OCI-M2 (cell line): ENCODE data around the gene MED23.
"Not testable (repeated sequence)": the region's sequence is repeated elsewhere in the genome, so short reads cannot be mapped to it uniquely, and the experiment has no call there.

Experiments
- DNase-seq: peaks from one replicate; lab custom pipeline; 2025; ENCODE audit not compliant: unreplicated experiment; lab: John Stamatoyannopoulos, UW

The MED23 gene

DNA sequence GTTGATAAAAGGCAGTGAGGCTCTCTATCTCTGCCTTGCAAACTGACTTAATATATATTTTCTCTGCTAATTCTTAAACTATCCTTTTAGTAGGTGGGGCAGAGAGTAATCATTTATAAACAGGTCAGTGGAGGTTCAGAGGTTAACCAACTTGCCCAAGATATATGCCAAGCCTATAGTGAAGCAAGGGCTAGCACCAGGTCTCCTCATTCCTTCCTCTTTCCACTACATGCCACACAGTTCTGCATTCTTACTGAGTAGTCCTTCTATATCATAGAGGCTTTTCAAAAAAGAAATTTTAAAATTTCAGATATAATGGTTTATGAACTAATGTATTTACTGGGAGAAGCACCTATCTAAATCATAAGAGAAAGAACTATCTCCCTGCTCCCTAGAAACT lies 46.5 kb downstream of the MED23 start:
- DNase-seq, result no peak

DNA sequence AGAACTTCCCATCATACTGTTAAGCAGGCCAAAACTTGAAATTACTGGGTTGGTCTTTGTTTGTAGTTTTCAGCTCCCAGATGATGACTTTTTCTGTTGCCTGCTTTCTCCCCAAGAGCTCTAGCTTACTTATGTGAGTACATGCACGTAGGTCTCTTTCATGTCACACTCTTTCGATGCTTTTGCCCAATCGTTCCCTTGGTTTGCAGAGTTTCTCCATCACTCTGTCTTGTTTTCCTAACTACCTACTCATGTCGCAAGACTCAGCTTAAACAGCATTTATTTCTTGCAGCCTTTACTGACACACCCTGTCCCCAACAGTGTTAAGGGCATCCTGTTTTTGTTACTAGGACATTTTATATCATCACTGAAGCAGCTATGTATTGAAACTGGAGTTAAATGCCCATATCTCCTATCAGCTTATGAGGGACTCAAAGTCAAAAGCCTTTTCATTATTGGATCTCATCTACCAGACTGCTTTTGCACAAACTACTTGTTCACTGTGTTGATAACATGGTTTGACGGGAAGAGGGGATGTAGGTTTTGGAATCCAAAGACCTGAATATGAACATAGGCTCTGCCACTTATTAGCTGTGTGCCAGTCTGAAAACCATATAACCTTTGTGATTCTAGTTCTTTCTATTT lies 52.1 kb downstream of the MED23 start:
- no peak for DNase-seq

DNA sequence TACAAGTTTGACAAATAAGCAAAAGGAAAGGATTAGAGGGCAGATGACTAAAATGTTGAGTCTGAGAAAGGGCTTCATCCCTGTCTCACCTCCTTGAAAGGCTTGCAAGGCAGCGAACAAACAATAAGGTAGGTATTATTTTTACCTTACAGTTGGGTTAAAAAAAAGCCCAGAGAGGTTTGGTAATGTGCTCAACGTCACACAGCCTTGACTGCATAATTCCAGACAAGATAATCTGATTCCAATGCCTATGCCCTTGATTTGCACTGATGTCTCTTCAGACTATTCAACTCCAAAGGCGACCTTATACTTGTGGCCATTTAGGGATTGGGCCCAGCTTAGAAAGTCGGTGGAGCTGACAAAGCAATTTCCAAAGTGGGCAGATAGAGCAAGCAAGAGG lies 53.4 kb downstream of the MED23 start:
- no peak for DNase-seq

DNA sequence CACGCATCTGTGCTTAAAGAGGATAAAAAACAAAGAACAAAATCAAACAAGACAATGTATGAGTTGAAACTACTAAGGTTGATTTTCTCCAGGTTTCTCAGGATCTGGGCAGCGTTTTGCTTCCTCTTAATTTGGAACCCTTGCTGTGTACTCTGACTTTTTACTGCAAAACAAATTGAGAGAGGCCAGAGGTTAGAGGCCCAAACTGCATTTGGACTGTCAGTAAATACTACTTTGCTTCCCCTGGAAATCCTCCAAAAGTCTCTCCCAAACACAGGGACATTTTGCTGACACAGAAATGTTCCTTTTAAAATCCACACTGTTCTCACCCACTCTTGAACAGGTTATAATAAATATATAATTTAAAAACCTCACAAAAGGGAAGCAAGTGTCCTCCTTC lies 53.9 kb downstream of the MED23 start:
- no peak for DNase-seq

DNA sequence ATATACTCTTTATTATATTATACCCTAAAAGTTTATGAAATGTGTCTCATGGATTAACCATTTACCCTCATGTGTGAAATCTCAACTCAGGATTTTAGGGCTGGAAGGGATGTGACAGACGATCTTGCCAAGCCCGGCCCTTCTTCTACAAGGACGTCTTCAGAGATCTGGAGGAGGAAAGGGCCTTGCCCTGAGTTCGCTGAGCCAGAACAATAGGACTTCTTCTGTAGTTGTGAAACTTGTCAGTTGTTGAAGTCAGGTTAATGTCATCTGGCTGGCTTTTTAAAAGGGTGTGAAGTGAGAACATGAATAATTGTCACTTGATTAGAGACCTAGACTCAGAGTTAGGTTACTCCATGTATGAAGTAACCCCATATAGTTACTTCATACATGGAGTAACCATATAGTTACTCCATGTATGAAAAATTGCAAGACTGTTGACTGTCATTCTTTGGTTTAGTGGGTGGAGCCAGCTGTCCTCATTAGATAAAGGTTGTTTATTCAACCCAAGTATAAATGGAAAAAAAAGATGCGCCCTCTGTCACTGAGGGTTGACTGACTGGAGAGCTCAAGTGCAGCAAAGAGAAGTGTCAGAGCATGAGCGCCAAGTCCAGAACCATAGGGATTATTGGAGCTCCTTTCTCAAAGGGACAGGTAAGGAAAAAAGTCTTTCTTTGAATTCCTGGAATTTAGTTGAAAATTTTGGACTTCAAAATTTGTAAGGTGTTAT lies 55.2 kb downstream of the MED23 start, which contains the start of gene ARG1:
Gene ARG1, plus strand, starts transcription at position 541 of the 730 bp plus-strand sequence. Its CDS starts 57 bp downstream, at position 598.
- DNase-seq, result no peak

DNA sequence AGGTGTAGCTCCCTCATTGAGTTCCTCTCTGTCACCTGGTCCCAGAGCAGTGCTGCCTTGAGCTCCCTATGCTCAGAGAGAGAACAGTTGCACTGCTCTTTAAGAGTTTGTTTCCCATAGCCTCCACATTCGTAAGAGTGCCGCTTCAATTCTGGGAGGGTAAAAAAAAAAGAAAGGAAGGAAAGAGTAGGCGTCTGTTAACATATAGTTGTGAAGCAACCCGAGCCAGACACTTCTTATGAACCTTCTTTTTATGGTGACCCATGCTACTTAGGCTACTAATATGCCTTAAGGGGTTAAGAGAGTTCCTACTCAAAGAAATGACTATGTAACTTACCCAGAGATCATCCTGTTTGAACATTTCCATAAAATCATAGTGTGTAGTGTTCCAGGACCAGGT lies 59.3 kb downstream of the MED23 start:
- no peak for DNase-seq

DNA sequence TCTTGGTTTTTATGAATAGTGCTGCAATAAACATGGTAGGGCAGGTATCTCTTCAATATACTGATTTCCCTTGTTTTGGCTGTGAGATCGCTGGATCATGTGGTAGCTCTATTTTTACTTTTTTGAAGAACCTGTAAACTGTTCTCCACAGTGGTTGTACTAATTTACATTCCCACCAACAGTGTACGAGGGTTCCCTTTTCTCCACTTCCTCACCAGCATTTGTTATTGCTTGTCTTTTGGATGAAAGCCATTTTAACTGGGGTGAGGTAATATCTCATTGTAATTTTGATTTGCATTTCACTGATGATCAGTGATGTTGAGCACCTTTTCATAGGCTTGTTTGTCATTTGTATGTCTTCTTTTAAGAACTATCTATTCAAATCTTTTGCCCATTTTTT lies 63.0 kb downstream of the MED23 start:
- DNase-seq, result no peak

DNA sequence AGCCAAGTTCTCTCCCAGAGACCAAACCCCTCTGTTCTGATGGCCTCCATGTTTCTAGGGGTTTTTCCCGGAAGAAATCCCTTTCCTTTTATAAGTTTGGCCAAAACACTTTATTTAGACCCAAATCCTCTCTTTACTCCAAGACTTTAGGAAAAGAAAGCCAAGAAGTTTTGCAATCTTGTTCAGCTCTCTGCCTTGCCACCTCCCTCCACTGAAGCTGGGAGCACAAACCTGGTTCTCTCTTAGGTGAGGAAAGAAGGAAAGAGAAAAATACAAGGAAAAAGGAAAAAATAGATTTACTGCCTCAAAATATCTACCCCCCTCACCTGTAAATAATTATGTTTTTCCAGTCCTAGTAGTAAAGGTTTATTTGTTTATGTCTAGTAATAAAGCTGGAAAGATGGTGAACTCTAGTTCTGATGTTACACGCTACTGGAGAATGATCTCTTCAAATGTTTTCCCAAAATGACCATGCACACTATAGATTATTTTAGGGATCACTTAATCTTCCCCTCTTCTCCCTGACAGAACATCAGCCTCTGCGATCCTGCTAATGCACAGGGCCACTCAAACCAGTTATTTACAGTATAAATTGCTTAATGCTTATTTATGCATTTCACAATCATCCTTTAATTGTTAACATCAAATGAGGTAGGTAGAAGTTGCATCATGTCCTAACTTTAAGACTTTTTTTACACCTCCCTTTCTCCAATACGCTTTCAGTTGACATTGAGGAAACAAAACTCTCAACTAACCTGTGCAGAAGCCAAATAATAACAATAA lies 65.9 kb downstream of the MED23 start:
- no peak for DNase-seq

DNA sequence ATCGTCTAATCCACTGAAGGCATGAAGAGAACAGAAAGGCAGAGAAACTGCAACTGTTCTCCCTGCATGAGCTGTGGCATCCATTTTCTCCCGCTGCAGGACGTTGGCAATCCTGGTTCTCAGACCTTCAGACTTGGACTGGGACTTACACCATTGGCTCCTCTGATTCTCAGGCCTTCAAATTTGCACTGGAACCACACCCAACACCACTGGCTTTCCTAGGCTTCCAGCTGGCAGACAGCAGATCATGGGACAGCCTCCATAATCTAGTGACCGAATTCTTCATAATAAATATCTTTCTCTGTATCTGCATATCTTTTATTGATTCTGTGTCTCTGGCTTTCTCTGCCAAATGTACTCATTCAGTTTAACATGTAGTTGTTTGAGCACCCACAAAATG lies 69.1 kb downstream of the MED23 start:
- DNase-seq, result no peak

DNA sequence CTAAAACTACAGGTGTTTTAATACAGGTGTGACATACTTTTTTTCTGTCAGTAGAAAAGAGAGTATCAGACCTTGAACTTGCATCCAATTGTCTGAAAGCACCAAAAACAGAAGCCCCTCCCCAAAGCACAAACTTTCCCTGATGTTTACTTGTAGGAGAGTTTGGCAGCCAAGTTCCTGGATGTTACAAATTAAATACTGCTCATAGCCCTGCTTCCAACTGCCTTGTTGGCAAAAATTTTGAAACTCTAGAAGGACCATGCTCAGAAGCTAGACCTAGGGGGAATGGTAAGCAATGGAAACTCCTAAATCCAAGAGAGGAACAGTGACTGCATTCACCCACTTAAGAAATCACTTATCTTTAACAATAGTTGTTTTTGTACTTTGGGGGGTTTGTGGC lies 72.0 kb downstream of the MED23 start:
- no peak for DNase-seq

DNA sequence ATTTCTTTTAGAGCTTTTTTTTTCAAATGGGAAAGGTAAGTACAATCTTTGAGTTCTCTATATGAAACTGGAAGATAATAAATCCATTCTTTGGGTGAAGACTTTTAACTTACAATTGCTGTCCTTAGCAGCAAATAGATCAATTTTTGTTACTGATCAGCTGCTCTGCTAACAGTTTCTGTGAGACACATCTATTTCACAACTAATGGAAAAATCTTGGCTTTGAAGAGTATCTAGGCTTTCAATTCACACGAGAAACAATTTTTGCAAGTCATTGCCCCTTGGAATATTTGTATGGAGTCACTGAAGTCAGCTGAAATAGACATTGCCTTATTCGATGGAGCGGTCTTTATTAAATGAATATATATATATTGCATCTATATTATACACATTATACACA lies 75.5 kb downstream of the MED23 start:
- DNase-seq, result no peak

DNA sequence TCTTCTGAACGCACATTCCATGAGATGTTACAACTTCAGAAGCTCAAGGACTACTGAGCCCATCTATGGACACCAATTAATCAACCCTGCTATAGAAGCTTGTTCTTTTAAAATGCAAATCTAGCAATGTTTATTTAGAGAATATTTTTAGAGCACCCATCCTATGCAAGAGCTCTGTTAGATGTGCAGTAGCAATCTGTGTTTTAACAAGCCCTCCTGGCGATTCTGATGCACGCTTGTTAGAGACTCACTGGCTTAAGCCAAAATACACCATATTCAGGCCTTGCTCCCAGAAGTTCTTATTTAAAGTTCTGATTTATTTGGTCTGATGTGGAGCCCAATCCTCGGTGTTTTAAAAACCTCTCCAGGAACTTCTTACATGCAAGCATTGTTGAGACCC lies 76.1 kb downstream of the MED23 start:
- DNase-seq, result no peak

DNA sequence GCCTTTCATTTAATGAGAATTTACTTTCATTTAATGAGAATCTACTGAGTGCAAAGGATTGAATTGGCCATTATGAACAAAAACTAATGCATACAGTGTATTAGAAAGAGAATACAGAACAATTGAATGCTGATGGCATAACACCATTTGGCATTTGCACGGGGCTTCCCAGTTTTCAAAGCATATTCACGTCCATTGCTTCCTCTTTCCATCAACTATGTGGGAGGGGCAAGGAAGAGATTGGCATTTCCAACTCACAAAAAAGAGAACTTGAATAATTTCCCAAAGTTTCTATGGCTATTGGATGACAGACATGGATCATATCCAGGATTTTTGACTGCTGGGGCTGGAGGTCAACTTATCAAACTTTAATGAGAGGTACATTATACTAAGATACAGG lies 78.2 kb downstream of the MED23 start:
- no peak for DNase-seq

DNA sequence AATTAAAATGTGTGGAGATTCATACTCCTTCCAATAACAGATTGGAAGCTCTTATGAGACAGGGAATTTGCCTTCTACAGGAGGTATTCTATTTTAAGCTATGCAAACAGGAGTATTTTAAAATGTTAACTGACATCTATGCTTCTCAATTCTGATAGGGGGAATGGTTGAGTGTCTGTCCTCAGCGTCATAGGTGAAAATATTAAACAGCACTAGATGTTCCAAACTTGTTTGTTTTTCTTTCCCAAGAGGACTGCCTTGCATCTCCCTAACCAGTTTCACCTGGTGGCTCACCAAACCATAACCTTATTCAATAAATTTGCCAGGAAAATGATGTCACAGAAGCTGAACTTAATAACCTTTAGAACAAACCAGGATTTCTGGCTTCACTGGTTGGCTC lies 79.6 kb downstream of the MED23 start:
- DNase-seq, result no peak

DNA sequence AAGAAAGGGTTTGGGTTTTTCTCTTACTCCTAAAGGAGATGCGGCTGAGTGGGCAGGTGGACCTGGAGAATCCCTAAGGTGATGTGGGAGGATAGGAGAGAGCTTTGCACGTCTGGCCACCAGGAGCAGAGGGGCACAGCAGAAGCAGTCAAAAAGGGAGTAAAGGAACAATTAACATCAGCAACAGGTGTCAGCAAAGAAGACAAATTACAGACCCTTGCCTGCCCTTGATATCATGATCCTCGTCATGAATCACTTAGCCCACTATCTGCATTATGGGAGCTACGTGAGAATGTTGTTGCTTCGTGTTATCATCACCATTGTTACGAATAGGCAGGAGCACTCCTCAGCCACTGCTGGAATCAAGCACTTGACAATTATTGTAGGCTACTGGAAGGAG lies 80.6 kb downstream of the MED23 start:
- DNase-seq, result no peak

DNA sequence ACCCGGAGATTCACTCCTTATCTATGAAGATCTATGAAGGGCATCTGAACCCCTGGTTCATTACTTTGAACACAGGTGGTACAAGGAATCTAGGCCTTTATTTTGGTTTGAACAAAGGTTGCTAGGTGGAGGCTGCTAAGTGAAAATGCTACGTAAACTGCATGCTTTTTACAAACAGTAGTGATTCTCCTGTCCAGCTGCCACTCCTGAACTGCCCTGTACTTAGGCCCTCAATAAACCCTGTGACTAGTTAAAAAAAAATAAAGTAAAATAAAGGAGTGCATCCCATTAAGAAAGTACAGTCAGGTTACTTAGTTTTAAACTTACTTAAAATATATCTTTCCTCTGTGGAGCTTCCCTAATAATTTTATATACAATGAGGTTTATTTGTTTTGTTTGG lies 82.7 kb downstream of the MED23 start:
- DNase-seq, result no peak

DNA sequence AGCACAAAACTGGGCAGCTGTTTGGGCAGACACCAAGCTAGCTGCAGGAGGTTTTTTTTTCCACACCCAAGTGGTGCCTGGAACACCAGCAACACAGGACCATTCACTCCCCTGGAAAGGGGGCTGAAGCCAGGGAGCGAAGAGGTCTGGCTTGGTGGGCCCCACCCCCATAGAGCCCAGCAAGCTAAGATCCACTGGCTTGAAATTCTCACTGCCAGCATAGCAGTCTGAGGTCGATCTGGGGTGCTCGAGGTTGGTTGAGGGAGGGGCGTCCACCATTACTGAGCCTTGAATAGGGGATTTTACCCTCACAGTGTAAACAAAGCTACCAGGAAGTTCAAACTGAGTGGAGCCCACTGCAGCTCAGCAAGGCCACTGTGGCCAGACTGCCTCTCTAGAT lies 89.4 kb downstream of the MED23 start:
- DNase-seq, result not testable (repeated sequence)

DNA sequence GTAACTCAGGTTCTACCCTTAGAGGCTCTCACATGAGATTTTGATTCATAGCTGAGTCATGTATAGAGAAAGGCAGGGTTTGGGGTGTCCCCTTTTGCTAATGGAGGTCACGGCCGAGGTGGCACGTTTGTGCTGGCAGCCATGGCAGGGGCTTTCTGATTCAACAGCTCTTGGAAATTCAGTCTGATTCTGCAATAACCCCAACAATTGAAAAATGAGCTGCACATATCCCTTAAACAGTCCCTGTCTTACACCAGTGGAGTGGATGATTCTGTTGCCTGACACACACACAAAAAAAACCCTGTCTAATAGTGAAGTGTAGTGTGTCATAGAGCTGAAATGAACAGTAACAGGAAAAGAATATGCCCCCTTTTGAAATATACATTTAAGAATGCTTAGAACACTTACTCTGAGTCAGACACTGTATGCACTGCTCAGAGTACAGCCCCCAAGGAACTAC lies 95.4 kb downstream of the MED23 start:
- no peak for DNase-seq

DNA sequence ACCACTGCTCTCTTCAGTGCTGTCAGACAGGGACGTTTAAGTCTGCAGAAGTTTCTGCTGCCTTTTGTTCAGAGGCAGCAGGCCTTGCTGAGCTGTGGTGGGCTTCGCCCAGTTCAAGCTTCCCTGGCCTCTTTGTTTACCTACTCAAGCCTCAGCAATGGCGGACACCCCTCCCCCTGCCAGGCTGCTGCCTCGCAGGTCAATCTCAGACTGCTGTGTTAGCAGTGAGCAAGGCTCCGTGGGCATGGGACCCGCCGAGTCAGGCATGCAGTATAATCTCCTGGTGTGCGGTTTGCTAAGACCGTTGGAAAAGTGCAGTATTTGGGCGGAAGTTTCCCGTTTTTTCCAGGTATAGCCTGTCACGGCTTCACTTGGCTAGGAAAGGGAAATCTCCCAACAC lies 96.4 kb downstream of the MED23 start:
- DNase-seq, result not testable (repeated sequence)

DNA sequence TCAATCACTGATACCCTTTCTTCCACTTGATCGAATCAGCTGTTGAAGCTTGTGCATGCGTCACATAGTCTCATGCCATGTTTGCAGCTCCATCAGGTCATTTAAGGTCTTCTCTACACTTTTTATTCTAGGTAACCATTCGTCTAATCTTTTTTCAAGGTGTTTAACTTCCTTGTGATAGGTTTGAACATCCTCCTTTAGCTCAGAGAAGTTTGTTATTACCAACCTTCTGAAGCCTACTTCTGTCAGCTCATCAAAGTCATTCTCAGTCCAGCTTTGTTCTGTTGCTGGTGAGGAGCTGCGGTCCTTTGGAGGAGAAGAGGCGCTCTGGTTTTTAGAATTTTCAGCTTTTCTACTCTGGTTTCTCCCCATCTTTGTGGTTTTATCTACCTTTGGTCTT lies 97.1 kb downstream of the MED23 start:
- DNase-seq, result not testable (repeated sequence)

DNA sequence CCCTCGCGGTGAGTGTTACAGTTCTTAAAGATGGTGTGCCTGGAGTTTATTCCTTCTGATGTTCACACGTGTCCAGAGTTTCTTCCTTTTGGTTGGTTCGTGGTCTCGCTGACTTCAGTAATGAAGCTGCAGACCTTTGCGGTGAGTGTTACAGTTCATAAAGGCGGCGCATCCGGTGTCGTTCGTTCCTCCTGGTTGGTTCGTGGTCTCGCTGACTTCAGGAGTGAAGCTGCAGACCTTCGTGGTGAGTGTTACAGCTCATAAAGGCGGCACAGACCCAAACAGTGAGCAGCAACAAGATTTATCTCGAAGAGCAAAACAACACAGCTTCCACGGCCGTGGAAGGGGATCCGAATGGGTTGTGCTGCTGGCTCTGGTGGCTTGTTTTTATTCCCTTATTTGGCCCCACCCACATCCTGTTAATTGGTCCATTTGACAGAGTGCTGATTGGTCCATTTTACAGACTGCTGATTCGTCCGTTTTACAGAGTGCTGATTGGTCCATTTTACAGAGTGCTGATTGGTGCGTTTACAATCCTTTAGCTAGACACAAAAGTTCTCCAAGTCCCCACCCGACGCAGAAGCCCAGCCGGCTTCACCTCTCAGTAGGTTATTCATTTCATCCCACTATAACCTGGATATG lies 103.2 kb downstream of the MED23 start:
- DNase-seq, result no peak
